Gastrocnemius medialis (tissue), 4 donors: ENCODE measurements around the gene IL20RB. TPM values are rescaled to one million over a fixed set of nuclear protein-coding genes. Genes with fewer than 3 reads are reported as not detected.
"Not testable (repeated sequence)": the region's sequence is repeated elsewhere in the genome, so short reads cannot be mapped to it uniquely, and the experiment has no call there.

Experiments used
- ATAC-seq, 2 donors: fragments of 150-250 bp; one replicate each; pipeline ENCODE4 v1.9.1; 2016
- DNase-seq, 2 donors: peaks; one replicate each; pipeline ENCODE4 v3.0.0-alpha.2; 2019
- H3K27ac ChIP-seq, 4 donors: fragments of 200-600 bp; sonication (generic); 1 replicate in 1 of 4; 2 replicates in 3 of 4; pipeline ENCODE4 v1.5.1; 2016 to 2018; ENCODE audit warnings: mild to moderate bottlenecking in 2 of 4, moderate library complexity in 1 of 4
- H3K27me3 ChIP-seq, 3 donors: fragments of 200-600 bp; sonication (generic) in 2 of 3; 1 replicate in 1 of 3; 2 replicates in 2 of 3; pipeline versions ENCODE4 v1.5.1 to v1.6.0; 2016 to 2019; ENCODE audit warnings: mild to moderate bottlenecking in 1 of 3, moderate library complexity in 1 of 3
- H3K36me3 ChIP-seq, 2 donors: fragments of 200-600 bp; sonication (generic) in 1 of 2; one replicate each; pipeline ENCODE4 v1.5.1; 2017 to 2018
- H3K4me1 ChIP-seq, 2 donors: fragments of 200-600 bp; sonication (generic) in 1 of 2; one replicate each; pipeline ENCODE4 v1.5.1; 2016 to 2017; ENCODE audit warnings: mild to moderate bottlenecking in 2 of 2
- H3K4me3 ChIP-seq, 4 donors: fragments of 200-600 bp; sonication (generic) in 3 of 4; 1 replicate in 1 of 4; 2 replicates in 3 of 4; pipeline ENCODE4 v1.5.1; 2016 to 2019; ENCODE audit warnings: mild to moderate bottlenecking in 2 of 4
- H3K9me3 ChIP-seq, 3 donors: fragments of 200-600 bp; sonication (generic) in 2 of 3; 1 replicate in 1 of 3; 2 replicates in 2 of 3; pipeline ENCODE4 v1.5.1; 2016 to 2019
- POLR2A ChIP-seq, 2 donors: fragments of 450-650 bp; IDR thresholded peaks; one replicate each; pipeline ENCODE4 v1.6.1; 2017; ENCODE audit warnings: antibody characterized with exemption in 2 of 2, mild to moderate bottlenecking in 2 of 2, moderate library complexity in 2 of 2
- in situ Hi-C, 4 donors: fragments of 200-750 bp; cut with MboI; loops; one replicate each; pipeline versions ENCODE4 v1.15.0 to v1.8.0; 2017; ENCODE audit warnings: low sequenced_read_pairs in 4 of 4
- intact Hi-C: fragments of 100-400 bp; cut with DNase I; formaldehyde crosslinking; loops from one replicate; pipeline ENCODE4 v1.15.1; 2023; ENCODE audit warnings: low total_unique reads
- total RNA-seq, 4 donors: library from RNA; depleted of rRNA; stranded (reverse); fragments of >200 nt; gene quantifications; one replicate each; pipeline versions ENCODE4 v1.1.0 to v1.2.3, GENCODE V29; 2016
- TF ChIP-seq, protein P1 (sequence below), 5 experiments: fragments of 450-650 bp in 3 of 5; fragments of 200-600 bp in 2 of 5; sonication (generic) in 2 of 5; IDR thresholded peaks in 4 of 5; conservative IDR thresholded peaks in 1 of 5; 1 replicate in 4 of 5; 2 replicates in 1 of 5; pipeline ENCODE4 v1.5.1; 2016 to 2019; ENCODE audit warnings: antibody characterized with exemption in 5 of 5, mild to moderate bottlenecking in 3 of 5, moderate library complexity in 3 of 5

IL20RB gene
- total RNA-seq, 4 donors from 2014 or later: 0.38 to 0.63 (median 0.52) TPM

- Histone ChIP-seq H3K27me3 (no peaks in the 10 kb centered on the region), H3K4me3 (no peak overlapping the region), H3K9me3 (no peaks in the 10 kb centered on the region), H3K27ac (no peak overlapping the region), H3K4me1 (no peaks in the 10 kb centered on the region), H3K36me3 (no peaks in the 10 kb centered on the region)
- intact Hi-C loops: no loop called here
- no peak for TF ChIP-seq POLR2A (IDR thresholded peaks at IDR 0.05)
- TF ChIP-seq, protein P1, sequence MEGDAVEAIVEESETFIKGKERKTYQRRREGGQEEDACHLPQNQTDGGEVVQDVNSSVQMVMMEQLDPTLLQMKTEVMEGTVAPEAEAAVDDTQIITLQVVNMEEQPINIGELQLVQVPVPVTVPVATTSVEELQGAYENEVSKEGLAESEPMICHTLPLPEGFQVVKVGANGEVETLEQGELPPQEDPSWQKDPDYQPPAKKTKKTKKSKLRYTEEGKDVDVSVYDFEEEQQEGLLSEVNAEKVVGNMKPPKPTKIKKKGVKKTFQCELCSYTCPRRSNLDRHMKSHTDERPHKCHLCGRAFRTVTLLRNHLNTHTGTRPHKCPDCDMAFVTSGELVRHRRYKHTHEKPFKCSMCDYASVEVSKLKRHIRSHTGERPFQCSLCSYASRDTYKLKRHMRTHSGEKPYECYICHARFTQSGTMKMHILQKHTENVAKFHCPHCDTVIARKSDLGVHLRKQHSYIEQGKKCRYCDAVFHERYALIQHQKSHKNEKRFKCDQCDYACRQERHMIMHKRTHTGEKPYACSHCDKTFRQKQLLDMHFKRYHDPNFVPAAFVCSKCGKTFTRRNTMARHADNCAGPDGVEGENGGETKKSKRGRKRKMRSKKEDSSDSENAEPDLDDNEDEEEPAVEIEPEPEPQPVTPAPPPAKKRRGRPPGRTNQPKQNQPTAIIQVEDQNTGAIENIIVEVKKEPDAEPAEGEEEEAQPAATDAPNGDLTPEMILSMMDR (IDR thresholded peaks at IDR 0.05 in 4 of 5, conservative IDR thresholded peaks at IDR 0.05 in 1 of 5): no peak
- DNase-seq: no peak
- in situ Hi-C loops: no loop called here
- ATAC-seq: no peak
These were observed 1.2 kb downstream of the IL20RB start for GRCh38 chr3:136958939-136959338.

DNA sequence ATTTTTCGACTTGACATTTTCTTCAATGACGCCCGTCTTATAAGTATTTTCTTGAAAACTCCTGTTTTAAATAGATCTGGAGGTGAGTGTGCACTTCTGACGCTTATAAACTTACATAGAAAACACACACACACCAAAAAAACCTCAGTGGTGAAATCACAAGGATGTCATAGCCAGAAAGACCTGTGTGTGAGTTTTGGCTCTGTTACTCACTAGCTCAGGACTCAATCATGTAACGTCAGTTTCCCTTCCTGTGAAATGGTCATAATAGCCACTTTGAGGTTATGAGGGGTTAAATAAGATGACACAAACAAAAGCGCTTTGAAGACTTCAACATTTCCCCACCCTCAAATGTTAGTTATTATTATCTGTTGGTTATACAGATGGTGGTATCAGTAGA lies 1.8 kb downstream of the IL20RB start:
- Histone ChIP-seq H3K27ac (no peak overlapping the region), H3K4me3 (no peak overlapping the region), H3K4me1 (no peaks in the 10 kb centered on the region), H3K36me3 (no peaks in the 10 kb centered on the region), H3K9me3 (no peaks in the 10 kb centered on the region), H3K27me3 (no peaks in the 10 kb centered on the region)
- no peak for TF ChIP-seq POLR2A (IDR thresholded peaks at IDR 0.05)
- TF ChIP-seq, protein P1 (IDR thresholded peaks at IDR 0.05 in 4 of 5, conservative IDR thresholded peaks at IDR 0.05 in 1 of 5): no peak
- no peak for DNase-seq
- ATAC-seq: no peak
- intact Hi-C loops: no loop called here
- in situ Hi-C loops: no loop called here

DNA sequence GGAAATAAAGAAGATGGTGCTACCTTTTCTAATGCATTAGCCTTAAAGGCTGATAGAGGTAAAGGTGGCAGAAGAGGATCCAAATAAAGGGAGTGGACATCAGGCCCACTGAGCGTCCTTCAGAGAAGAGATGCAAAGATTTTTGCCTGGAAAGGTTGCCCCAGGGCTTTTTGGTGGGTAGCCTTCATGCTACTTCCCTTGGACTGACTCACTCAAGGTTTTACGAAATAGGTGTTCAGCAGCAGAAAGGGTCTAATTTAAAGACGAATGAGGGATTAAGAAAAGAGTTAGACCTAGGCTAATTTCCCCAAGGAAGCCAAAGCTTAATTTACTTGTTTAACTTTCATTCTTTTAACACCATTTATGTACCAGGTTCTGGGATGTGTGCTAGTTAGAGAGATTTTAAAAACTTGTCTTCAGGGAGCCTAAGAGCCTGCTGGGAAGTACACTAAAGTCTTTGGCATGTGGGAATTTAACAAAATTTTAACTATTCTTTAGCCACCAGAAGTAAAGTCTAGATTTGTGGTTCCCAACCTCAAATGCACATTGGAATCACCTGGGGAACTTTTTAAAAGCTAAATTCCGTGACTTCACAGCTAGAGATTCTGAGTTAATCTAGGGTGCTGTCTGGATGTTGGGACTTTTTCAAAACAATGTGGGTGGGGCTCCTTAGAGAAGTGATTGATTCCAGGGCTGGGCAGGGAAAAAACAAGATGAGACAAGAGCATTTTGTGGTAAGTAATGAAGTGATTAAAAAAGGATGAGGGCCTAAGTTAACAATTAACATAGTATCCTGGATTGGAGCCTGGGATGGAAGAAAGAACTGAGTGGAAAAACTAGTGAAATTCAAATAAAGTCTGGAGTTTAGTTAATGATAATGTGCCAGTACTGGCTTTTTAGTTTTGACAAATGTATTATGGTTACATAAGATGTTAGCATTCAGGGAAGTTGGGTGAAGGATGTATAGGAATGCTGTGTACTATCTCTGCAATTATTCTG lies 3.4 kb downstream of the IL20RB start:
- no peak for TF ChIP-seq POLR2A (IDR thresholded peaks at IDR 0.05)
- TF ChIP-seq, protein P1 (IDR thresholded peaks at IDR 0.05 in 4 of 5, conservative IDR thresholded peaks at IDR 0.05 in 1 of 5): no peak
- intact Hi-C loops: no loop called here
- H3K36me3 ChIP-seq: no peaks in the 10 kb centered on the region
- H3K4me1 ChIP-seq: no peaks in the 10 kb centered on the region
- no peak overlapping the region for H3K4me3 ChIP-seq
- no peak for DNase-seq
- no peaks in the 10 kb centered on the region for H3K9me3 ChIP-seq
- in situ Hi-C loops: no loop called here
- no peak overlapping the region for H3K27ac ChIP-seq
- ATAC-seq: no peak
- no peaks in the 10 kb centered on the region for H3K27me3 ChIP-seq

DNA sequence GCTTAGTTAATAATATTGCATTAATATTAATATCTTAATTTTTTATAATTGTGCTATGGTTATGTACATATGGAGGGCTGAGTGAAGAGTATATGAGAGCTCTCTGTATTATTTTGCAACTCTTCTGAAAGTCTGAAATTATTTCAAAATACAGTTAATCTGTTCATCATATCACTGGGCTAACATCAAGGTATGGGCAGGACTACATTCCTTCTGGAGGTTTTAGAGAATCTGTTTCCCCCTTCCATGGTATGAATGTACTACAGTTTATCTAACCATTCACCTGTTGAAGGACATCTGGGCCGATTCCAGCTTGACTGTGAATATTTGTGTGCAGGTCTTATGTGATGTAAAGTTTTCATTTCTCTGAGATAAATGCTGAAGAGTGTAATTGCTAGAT lies 5.1 kb downstream of the IL20RB start:
- ATAC-seq: no peak
- no peak for DNase-seq
- in situ Hi-C loops: no loop called here

DNA sequence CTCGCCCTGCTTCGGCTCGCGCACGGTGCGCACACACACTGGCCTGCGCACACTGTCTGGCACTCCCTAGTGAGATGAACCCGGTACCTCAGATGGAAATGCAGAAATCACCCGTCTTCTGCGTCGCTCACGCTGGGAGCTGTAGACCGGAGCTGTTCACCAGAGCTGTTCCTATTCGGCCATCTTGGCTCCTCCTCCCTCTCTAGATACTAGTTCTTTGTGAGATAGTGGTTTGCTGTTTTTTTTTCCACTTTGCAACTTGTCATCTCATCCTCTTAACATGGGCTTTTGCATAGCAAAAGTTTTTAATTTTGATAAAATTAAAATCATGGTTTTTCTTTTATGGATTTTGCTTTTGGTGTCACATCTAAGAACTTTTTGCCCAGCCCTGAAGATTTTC lies 11.8 kb downstream of the IL20RB start:
- DNase-seq, H3K27me3 ChIP-seq, ATAC-seq, H3K9me3 ChIP-seq, H3K4me1 ChIP-seq, H3K27ac ChIP-seq, intact Hi-C loops, H3K36me3 ChIP-seq, in situ Hi-C loops, H3K4me3 ChIP-seq: not testable (repeated sequence)

More for the DNA sequence above, 5.1 kb downstream of the IL20RB start:
- H3K27ac ChIP-seq: no peak overlapping the region
- H3K9me3 ChIP-seq: no peaks in the 10 kb centered on the region
- H3K27me3 ChIP-seq: no peaks in the 10 kb centered on the region
- intact Hi-C loops: no loop called here
- no peak overlapping the region for H3K4me3 ChIP-seq
- TF ChIP-seq, protein P1 (IDR thresholded peaks at IDR 0.05 in 4 of 5, conservative IDR thresholded peaks at IDR 0.05 in 1 of 5): no peak
- no peak for TF ChIP-seq POLR2A (IDR thresholded peaks at IDR 0.05)
- no peaks in the 10 kb centered on the region for H3K4me1 ChIP-seq
- H3K36me3 ChIP-seq: no peaks in the 10 kb centered on the region
